Muscle of back (tissue), 11 donors: ENCODE results near the gene CACNB4. TPM values are rescaled to one million over a fixed set of nuclear protein-coding genes. Genes with fewer than 3 reads are reported as not detected.
"Not testable (repeated sequence)": the region's sequence is repeated elsewhere in the genome, so short reads cannot be mapped to it uniquely, and the experiment has no call there.

Experiments
- DNase-seq, 3 donors: peaks; one replicate each; pipeline versions ENCODE4 v3.0.0 to v3.0.0-alpha.2; 2013
- polyA plus RNA-seq, 10 donors: library from polyadenylated mRNA; unstranded; fragments of 120-200 nt; gene quantifications; one replicate each; pipeline ENCODE4 v1.2.1, GENCODE V29; 2013; ENCODE audit not compliant: insufficient read length in 10 of 10

The CACNB4 gene
- polyA plus RNA-seq, 10 donors, result 3.9 to 8.0 (median 5.3) TPM

GRCh38 chr2:151828143-151828889 is 270.5 kb downstream of the CACNB4 start, which contains the start of gene ARL5A:
Gene ARL5A, minus strand, starts transcription at chr2:151828421. Its CDS starts 245 bp downstream, at chr2:151828176.
- DNase-seq, result peak; percentile 96 to 99 (median 99)

GRCh38 chr2:151827564-151828142 is 271.2 kb downstream of the CACNB4 start:
- peak in 1 of 3 donors; percentile 15 for DNase-seq

- peak; percentile 7 to 41 (median 7) for DNase-seq
These were observed 272.1 kb downstream of the CACNB4 start for GRCh38 chr2:151826737-151827157.

- no peak for DNase-seq
These were observed 274.0 kb downstream of the CACNB4 start for GRCh38 chr2:151824886-151825285.

- no peak for DNase-seq
These were observed 275.2 kb downstream of the CACNB4 start for GRCh38 chr2:151823651-151824050.

GRCh38 chr2:151819920-151820319 is 278.9 kb downstream of the CACNB4 start:
- no peak for DNase-seq

- DNase-seq, result no peak
These were observed 280.9 kb downstream of the CACNB4 start for GRCh38 chr2:151817929-151818328.

GRCh38 chr2:151816843-151817242 is 282.0 kb downstream of the CACNB4 start:
- DNase-seq, result no peak

GRCh38 chr2:151815821-151816489 is 282.9 kb downstream of the CACNB4 start:
- DNase-seq, result no peak

GRCh38 chr2:151810489-151810888 is 288.4 kb downstream of the CACNB4 start:
- no peak for DNase-seq

GRCh38 chr2:151809073-151809383 is 289.8 kb downstream of the CACNB4 start:
- DNase-seq, result no peak

- peak in 1 of 3 donors; percentile 16 for DNase-seq
These were observed 290.4 kb downstream of the CACNB4 start for GRCh38 chr2:151808258-151809072.

- no peak for DNase-seq
These were observed 292.9 kb downstream of the CACNB4 start for GRCh38 chr2:151805961-151806360.

- DNase-seq, result no peak
These were observed 293.5 kb downstream of the CACNB4 start for GRCh38 chr2:151805343-151805742.

- DNase-seq, result no peak
These were observed 295.0 kb downstream of the CACNB4 start for GRCh38 chr2:151803811-151804210.

- DNase-seq, result no peak
These were observed 296.5 kb downstream of the CACNB4 start for GRCh38 chr2:151802315-151802714.

GRCh38 chr2:151799886-151800292 is 299.0 kb downstream of the CACNB4 start:
- no peak for DNase-seq

GRCh38 chr2:151796774-151797173 is 302.1 kb downstream of the CACNB4 start:
- no peak for DNase-seq

- no peak for DNase-seq
These were observed 303.1 kb downstream of the CACNB4 start for GRCh38 chr2:151795646-151796240.

GRCh38 chr2:151794422-151794821 is 304.4 kb downstream of the CACNB4 start:
- DNase-seq, result not testable (repeated sequence)

GRCh38 chr2:151793123-151793522 is 305.7 kb downstream of the CACNB4 start:
- DNase-seq, result no peak

GRCh38 chr2:151792589-151792988 is 306.3 kb downstream of the CACNB4 start:
- no peak for DNase-seq
